Measurements from ENCODE around the gene NCKAP5. TPM values are rescaled to one million over a fixed set of nuclear protein-coding genes. Genes with fewer than 3 reads are reported as not detected.
"Not testable (repeated sequence)": the region's sequence is repeated elsewhere in the genome, so short reads cannot be mapped to it uniquely, and the experiment has no call there.

NCKAP5 gene
- total RNA-seq, 2 experiments from 2014 or later: not detected

GRCh38 chr2:133525090-133525489, 43.2 kb downstream of the NCKAP5 start:
- H3K4me3 Mint-ChIP-seq: no peak overlapping the region
- H3K36me3 Mint-ChIP-seq: no peaks in the 10 kb centered on the region

GRCh38 chr2:133523406-133523805, 44.9 kb downstream of the NCKAP5 start:
- Mint-ChIP-seq H3K9me3 (no peaks in the 10 kb centered on the region), H3K4me3 (no peak overlapping the region), H3K36me3 (no peaks in the 10 kb centered on the region), H3K27ac (no peak overlapping the region), H3K27me3 (no peaks in the 10 kb centered on the region), H3K4me1 (no peaks in the 10 kb centered on the region)
- no peak for DNase-seq
- no peak for ATAC-seq (ENCODE audit: low read depth)
- POLR2A ChIA-PET: no interaction called here

More at GRCh38 chr2:133525090-133525489, 43.2 kb downstream of the NCKAP5 start:
- no peak for ATAC-seq (ENCODE audit: low read depth)
- no peak overlapping the region for H3K27ac Mint-ChIP-seq
- no peaks in the 10 kb centered on the region for H3K9me3 Mint-ChIP-seq
- H3K4me1 Mint-ChIP-seq: no peaks in the 10 kb centered on the region
- POLR2A ChIA-PET: no interaction called here
- DNase-seq: no peak
- H3K27me3 Mint-ChIP-seq: no peaks in the 10 kb centered on the region

DNA sequence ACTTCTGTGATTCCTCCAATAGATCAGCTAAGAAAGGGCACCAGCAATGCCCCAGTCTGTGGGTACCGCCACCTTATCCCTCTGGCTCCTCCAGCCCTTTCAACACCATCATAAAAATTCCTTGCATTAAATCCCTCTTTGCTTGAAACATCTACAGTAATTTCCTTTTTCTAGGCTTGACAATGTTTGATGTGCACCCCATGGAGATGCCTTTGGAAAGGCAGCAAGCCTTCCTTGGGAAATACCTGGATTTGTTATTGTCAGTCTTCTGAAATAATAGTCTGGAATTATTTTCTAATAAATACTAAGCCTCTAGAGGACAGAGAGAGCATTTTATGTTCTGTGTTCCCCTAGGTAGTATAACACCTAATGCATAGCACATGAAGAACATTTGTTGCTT, 46.1 kb downstream of the NCKAP5 start:
- no peaks in the 10 kb centered on the region for H3K36me3 Mint-ChIP-seq
- no peak overlapping the region for H3K4me3 Mint-ChIP-seq
- DNase-seq: no peak
- H3K27me3 Mint-ChIP-seq: no peaks in the 10 kb centered on the region
- POLR2A ChIA-PET: no interaction called here
- no peak overlapping the region for H3K27ac Mint-ChIP-seq
- ATAC-seq (ENCODE audit: low read depth): no peak
- H3K4me1 Mint-ChIP-seq: no peaks in the 10 kb centered on the region
- no peaks in the 10 kb centered on the region for H3K9me3 Mint-ChIP-seq

GRCh38 chr2:133521146-133521745, 47.0 kb downstream of the NCKAP5 start:
- Mint-ChIP-seq H3K4me3 (no peak overlapping the region), H3K36me3 (no peaks in the 10 kb centered on the region), H3K9me3 (no peaks in the 10 kb centered on the region), H3K27me3 (no peaks in the 10 kb centered on the region), H3K4me1 (no peaks in the 10 kb centered on the region), H3K27ac (no peak overlapping the region)
- no peak for DNase-seq
- no peak for ATAC-seq (ENCODE audit: low read depth)
- POLR2A ChIA-PET: no interaction called here

- H3K4me3 Mint-ChIP-seq; DNase-seq; H3K4me1 Mint-ChIP-seq; H3K27ac Mint-ChIP-seq; H3K9me3 Mint-ChIP-seq; H3K36me3 Mint-ChIP-seq; POLR2A ChIA-PET; ATAC-seq (ENCODE audit: low read depth); H3K27me3 Mint-ChIP-seq: not testable (repeated sequence)
Measured at GRCh38 chr2:133519677-133520076, 48.6 kb downstream of the NCKAP5 start.

DNA sequence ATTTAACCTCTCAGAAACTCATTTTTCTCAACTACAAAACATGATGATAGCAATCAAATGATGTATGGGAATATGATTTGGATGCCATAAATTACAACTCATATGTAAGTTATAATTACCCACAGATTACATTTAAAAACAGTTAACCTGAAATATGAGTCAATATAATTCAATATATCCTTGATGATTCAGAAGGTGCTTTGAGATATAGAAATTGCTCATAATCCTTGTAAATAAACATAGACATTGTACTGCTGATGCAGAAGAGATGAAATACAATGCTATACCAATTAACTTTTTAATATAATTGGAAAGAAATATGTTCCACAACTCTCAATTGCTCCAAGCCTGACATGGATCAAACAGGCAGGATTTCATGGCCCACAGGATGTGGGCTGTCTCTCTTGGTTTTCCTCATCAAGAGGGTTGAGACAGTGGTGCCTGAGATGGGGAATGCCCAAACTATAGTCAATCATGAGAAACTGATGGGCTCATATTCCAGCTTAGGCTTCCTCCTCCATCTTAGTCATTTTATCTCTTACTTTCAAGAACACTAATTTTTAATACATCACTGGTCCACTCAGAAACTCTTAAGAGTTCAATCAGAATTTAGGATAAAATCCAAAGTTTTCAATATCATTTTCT, 49.4 kb downstream of the NCKAP5 start:
- Mint-ChIP-seq H3K4me1 (no peaks in the 10 kb centered on the region), H3K27me3 (no peaks in the 10 kb centered on the region)

GRCh38 chr2:133517876-133518275, 50.4 kb downstream of the NCKAP5 start:
- Mint-ChIP-seq H3K27me3 (no peaks in the 10 kb centered on the region), H3K9me3 (no peaks in the 10 kb centered on the region), H3K36me3 (no peaks in the 10 kb centered on the region), H3K4me3 (no peak overlapping the region), H3K4me1 (no peaks in the 10 kb centered on the region), H3K27ac (no peak overlapping the region)
- DNase-seq (no peak), ATAC-seq (ENCODE audit: low read depth) (no peak)
- POLR2A ChIA-PET: no interaction called here

More for the DNA sequence above, 49.4 kb downstream of the NCKAP5 start:
- Mint-ChIP-seq H3K9me3 (no peaks in the 10 kb centered on the region), H3K4me3 (no peak overlapping the region), H3K27ac (no peak overlapping the region), H3K36me3 (no peaks in the 10 kb centered on the region)
- no peak for ATAC-seq (ENCODE audit: low read depth)
- POLR2A ChIA-PET: no interaction called here
- no peak for DNase-seq

GRCh38 chr2:133516405-133517026, 51.7 kb downstream of the NCKAP5 start:
- POLR2A ChIA-PET: no interaction called here
- DNase-seq (no peak), ATAC-seq (ENCODE audit: low read depth) (no peak)
- Mint-ChIP-seq H3K4me3 (no peak overlapping the region), H3K36me3 (no peaks in the 10 kb centered on the region), H3K27me3 (no peaks in the 10 kb centered on the region), H3K9me3 (no peaks in the 10 kb centered on the region), H3K4me1 (no peaks in the 10 kb centered on the region), H3K27ac (no peak overlapping the region)

DNA sequence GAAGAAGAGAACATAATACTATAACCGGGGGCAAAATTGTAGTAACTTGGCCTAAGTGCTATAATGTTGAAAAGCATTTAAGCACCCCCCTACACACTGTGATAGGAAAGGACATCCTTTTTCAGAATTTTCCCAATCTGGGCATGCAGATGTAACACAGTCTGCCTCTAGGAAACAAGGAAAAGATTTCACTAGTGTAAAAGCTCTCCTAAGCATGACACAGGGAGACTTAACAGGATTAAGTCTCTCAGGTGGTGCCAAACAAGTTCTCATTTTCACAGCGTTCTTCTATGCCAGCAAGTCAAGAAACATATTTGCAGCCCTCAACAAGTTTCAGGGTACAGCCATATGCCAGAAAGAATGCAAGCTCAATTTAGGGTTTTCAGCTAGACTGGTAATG, 53.0 kb downstream of the NCKAP5 start:
- H3K9me3 Mint-ChIP-seq: no peaks in the 10 kb centered on the region
- no peak overlapping the region for H3K27ac Mint-ChIP-seq
- H3K4me1 Mint-ChIP-seq: no peaks in the 10 kb centered on the region
- no peak overlapping the region for H3K4me3 Mint-ChIP-seq
- DNase-seq (no peak), ATAC-seq (ENCODE audit: low read depth) (no peak)
- POLR2A ChIA-PET: no interaction called here
- no peaks in the 10 kb centered on the region for H3K36me3 Mint-ChIP-seq
- no peaks in the 10 kb centered on the region for H3K27me3 Mint-ChIP-seq

DNA sequence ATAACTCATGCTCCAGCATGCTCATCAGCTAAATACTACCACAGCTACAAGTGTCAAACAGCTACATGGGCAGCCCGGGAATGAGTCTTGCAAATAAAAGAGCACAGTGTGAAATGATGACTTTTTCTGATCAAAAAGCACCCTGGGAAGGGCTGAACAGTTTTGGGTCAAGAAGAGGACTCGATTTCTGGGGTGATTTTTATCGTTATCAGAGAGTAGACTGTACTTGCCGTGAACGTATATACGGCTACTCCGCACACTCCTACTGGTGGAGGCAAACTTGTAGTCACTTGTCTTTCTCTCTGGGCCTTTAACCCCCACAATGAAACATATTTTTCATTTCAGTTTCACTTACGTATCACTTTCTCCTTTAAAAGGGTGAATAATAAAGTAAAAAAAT, 54.4 kb downstream of the NCKAP5 start:
- POLR2A ChIA-PET: no interaction called here
- Mint-ChIP-seq H3K27me3 (no peaks in the 10 kb centered on the region), H3K9me3 (no peaks in the 10 kb centered on the region), H3K4me1 (no peaks in the 10 kb centered on the region), H3K27ac (no peak overlapping the region), H3K36me3 (no peaks in the 10 kb centered on the region), H3K4me3 (no peak overlapping the region)
- ATAC-seq (ENCODE audit: low read depth): no peak
- DNase-seq: no peak

GRCh38 chr2:133512121-133512520, 56.1 kb downstream of the NCKAP5 start:
- Mint-ChIP-seq H3K36me3 (no peaks in the 10 kb centered on the region), H3K9me3 (no peaks in the 10 kb centered on the region), H3K4me1 (no peaks in the 10 kb centered on the region), H3K27ac (no peak overlapping the region), H3K4me3 (no peak overlapping the region), H3K27me3 (no peaks in the 10 kb centered on the region)
- no peak for DNase-seq
- ATAC-seq (ENCODE audit: low read depth): no peak
- POLR2A ChIA-PET: no interaction called here

GRCh38 chr2:133511679-133512078, 56.6 kb downstream of the NCKAP5 start:
- H3K36me3 Mint-ChIP-seq: no peaks in the 10 kb centered on the region
- POLR2A ChIA-PET: no interaction called here
- no peak overlapping the region for H3K4me3 Mint-ChIP-seq
- H3K9me3 Mint-ChIP-seq: no peaks in the 10 kb centered on the region
- ATAC-seq (ENCODE audit: low read depth) (no peak), DNase-seq (no peak)
- H3K27me3 Mint-ChIP-seq: no peaks in the 10 kb centered on the region
- no peak overlapping the region for H3K27ac Mint-ChIP-seq
- H3K4me1 Mint-ChIP-seq: no peaks in the 10 kb centered on the region

DNA sequence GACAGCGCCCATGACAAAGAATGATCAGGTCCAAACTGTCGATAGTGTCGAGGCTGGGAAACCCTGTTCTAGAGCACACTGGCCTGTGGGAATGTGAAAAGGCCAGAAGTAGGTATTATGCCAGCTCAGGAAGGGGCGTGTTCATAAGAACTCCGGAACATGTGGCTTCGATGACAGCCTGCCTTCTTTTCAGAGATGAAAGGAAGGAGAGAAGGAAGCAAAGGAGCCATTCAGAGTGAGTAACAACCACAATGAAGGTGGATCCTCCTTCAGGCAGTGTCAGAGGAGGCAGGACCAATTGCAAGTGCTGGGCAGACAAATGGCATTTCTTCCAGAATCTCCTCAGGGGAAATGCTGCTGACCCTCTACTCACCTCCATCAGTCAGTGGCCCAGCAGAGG, 58.5 kb downstream of the NCKAP5 start:
- Mint-ChIP-seq H3K4me3 (no peak overlapping the region), H3K9me3 (no peaks in the 10 kb centered on the region), H3K27me3 (no peaks in the 10 kb centered on the region), H3K36me3 (no peaks in the 10 kb centered on the region), H3K4me1 (no peaks in the 10 kb centered on the region), H3K27ac (no peak overlapping the region)
- POLR2A ChIA-PET: no interaction called here
- DNase-seq: no peak
- ATAC-seq (ENCODE audit: low read depth): no peak

GRCh38 chr2:133508546-133509165, 59.6 kb downstream of the NCKAP5 start:
- no peaks in the 10 kb centered on the region for H3K9me3 Mint-ChIP-seq
- H3K27ac Mint-ChIP-seq: no peak overlapping the region
- no peak overlapping the region for H3K4me3 Mint-ChIP-seq
- DNase-seq (no peak), ATAC-seq (ENCODE audit: low read depth) (no peak)
- H3K27me3 Mint-ChIP-seq: no peaks in the 10 kb centered on the region
- H3K4me1 Mint-ChIP-seq: no peaks in the 10 kb centered on the region
- H3K36me3 Mint-ChIP-seq: no peaks in the 10 kb centered on the region
- POLR2A ChIA-PET: no interaction called here

All from activated naive CD8-positive, alpha-beta T cell treated with anti-CD3 and anti-CD28 coated beads, Interleukin-2, amount 10 ng/mL, durations not matched to agents 7 days and 5 days (primary cell).